Fibroblast of the conjunctiva (primary cell): Measurements from ENCODE around the gene GPR15.
"Not testable (repeated sequence)": the region's sequence is repeated elsewhere in the genome, so short reads cannot be mapped to it uniquely, and the experiment has no call there.

Experiments used
- DNase-seq: peaks from one replicate; pipeline ENCODE4 v3.0.0-alpha.2; 2010; ENCODE audit warnings: low read depth

GPR15 gene

GRCh38 chr3:98558100-98558827, 26.5 kb downstream of the GPR15 start:
- no peak for DNase-seq

DNA sequence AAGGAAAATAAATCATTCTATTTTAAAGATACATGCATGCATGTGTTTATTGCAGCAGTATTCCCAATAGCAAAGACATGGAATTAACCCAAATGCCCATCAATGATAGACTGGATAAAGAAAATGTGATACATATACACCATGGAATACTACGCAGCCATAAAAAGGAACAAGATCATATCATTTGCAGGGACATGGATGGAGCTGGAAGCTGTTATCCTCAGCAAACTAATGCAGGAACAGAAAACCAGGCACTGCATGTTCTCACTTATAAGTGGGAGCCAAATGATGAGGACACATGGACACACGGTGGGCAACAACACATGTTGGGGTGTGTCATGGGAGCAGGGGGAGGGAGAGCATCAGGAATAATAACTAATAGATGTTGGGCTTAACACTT, 28.0 kb downstream of the GPR15 start:
- not testable (repeated sequence) for DNase-seq

DNA sequence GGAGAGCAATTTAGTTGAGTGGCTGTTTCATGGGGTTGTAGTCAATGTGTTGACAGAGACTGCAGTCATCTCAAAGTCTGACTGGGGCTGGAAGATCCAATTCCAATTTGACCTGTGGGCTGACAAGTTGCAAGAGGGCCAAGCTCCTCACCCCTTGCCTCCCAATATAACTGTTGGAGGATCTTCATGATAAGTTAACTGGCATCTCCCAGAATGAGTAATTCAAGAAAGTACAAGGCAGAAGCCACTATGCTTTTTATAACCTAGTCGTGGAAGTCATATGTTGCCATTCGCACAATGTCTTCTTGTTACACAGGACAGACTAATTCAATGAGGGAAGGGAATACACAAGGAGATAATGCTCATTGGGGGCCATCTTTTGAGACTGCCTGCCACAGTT, 29.1 kb downstream of the GPR15 start:
- DNase-seq, result no peak

DNA sequence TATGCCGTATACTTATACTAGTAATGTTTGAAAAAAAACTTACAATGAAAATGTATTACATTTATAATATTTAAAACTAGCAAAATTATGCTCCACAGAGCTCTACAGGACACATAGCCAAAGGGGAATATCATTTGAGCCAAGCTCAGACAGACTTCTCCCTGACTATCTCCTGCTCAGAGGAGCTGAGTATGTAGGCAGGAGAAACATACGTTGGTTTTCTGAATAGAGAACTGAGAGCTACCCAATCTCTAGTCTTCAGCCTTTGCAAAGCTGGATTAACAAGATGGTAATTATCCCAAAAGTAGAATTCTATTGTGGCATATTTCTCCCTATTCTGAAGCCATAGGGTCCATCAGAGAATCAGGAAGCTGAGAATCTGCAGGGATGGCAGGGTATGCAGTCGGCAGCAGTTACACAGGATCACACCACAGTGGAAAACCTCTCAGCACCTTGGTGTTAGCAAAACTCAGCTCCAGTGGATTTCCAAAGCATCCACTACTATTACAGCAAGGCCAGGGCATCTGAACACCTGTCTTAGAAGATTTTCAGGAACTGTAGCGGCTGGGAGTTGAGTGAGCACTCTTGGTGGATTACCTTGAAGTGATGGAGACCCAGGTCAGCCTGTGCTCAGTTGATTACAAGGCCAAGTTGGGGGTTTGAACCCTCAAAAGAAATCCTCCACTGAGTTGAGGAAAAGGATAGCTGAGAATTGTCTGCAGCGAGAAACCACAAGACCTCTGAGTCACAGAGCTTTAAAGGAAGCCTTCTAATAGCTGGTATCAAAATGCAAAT, 30.1 kb downstream of the GPR15 start:
- no peak for DNase-seq

DNA sequence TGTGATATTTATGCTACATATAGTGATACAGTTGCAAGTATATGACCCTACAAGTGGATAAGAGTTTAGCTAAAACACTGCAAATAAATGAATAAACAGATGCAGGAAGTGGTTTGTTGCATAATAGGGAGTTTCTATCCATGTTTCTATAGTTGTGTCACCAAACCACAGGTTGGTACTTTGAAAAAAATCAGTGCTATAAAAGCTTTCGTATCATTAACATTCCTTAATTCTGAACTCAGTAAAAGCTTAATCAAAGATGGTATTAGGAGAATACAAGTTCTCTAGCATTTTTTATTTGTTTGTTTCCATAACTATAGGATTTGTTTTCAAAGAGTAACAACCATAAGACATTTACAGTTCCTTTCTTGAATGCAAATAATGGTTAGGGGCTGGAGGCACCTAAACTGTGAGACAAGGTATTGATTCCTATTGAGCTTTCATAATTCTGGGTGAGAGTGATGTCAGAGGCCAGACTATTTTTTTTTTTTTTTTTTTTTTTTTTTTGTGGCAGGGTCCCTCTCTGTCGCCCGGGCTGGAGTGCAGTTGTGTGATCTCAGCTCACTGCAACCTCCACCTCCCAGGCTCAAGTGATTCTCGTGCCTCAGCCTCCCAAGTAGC, 32.0 kb downstream of the GPR15 start:
- no peak for DNase-seq

DNA sequence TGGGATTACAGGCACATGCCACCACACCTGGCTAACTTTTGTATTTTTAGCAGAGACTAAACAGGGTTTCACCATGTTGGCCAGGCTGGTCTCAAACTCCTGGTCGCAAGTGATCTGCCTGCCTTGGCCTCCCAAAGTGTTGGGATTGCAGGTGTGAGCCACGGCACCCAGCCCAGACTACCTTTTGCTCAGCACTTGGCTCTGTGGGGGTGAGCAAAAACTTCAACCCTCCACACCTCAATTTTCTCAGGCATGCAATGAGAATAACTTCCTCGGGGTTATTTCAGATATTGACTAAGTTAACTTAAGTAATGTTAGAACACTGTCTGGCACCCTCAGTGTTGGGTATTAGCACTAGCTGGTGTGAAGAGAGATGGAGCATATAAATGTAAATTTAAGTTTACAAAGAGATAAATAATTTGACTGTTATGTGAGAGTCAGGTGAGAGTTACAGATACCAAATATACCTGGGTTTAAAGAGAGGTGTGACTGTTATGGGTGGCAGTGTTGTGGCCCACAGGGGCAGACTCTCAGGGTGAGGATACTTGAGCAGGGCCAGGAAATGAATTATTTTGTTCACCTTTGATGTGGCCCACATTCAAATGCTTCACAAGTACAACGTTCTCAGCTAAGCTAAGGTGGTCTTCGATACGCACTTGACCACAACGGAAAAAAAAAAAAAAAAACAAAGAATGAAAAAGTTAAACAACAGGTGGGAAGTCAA, 32.7 kb downstream of the GPR15 start:
- DNase-seq, result no peak

GRCh38 chr3:98565237-98565643, 33.5 kb downstream of the GPR15 start:
- no peak for DNase-seq

- no peak for DNase-seq
These were observed 34.1 kb downstream of the GPR15 start for GRCh38 chr3:98565843-98566242.

DNA sequence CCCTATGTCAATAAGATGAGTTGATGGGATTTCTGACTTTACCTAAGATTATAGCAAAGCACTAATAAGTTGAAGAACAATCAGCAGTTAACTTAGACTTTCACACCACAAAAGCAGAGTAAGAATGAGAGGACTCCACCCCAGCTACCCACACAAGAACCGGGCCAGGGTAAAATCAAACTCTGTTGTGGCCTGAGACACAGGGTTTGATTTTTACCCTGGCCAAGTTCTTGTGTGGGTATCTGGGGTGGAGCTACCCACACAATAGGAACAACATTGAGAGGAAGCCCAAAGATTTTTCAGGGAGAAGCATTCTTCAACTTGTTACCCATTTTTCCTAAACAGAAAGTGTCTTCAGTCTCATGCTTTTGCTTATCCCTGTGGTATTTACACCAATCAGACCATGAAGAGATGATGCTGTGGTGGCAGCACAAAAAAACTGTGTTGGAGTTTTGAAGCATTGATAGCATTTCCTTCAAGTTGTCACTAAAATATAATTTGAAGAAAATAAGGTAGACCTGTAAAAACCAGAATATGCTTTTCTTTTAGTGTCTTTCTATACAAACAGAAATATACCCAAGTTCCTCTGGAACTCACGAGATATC, 36.0 kb downstream of the GPR15 start:
- DNase-seq, result no peak

DNA sequence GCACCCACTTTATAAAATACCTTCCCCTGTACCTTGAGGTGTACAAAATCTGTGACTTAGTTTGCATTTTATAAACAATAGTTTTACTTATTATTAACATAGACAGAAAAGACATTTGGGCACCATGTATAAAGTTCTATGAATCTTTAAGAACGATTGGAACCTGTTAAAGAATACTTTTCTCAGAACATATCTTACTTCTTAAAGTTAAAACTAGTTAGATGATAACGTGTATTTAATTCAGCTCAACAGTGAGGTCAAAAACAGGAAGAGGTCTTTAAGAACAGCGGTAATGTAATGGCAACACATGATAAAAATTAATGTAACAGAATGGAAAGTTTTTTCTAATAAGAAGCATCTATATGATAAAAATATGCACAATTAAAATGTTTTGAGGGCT, 36.6 kb downstream of the GPR15 start:
- no peak for DNase-seq

- no peak for DNase-seq
These were observed 41.5 kb downstream of the GPR15 start for GRCh38 chr3:98573181-98573728.

GRCh38 chr3:98574132-98574531, 42.4 kb downstream of the GPR15 start:
- DNase-seq, result no peak

- DNase-seq, result no peak
These were observed 45.6 kb downstream of the GPR15 start for GRCh38 chr3:98577178-98577895.

DNA sequence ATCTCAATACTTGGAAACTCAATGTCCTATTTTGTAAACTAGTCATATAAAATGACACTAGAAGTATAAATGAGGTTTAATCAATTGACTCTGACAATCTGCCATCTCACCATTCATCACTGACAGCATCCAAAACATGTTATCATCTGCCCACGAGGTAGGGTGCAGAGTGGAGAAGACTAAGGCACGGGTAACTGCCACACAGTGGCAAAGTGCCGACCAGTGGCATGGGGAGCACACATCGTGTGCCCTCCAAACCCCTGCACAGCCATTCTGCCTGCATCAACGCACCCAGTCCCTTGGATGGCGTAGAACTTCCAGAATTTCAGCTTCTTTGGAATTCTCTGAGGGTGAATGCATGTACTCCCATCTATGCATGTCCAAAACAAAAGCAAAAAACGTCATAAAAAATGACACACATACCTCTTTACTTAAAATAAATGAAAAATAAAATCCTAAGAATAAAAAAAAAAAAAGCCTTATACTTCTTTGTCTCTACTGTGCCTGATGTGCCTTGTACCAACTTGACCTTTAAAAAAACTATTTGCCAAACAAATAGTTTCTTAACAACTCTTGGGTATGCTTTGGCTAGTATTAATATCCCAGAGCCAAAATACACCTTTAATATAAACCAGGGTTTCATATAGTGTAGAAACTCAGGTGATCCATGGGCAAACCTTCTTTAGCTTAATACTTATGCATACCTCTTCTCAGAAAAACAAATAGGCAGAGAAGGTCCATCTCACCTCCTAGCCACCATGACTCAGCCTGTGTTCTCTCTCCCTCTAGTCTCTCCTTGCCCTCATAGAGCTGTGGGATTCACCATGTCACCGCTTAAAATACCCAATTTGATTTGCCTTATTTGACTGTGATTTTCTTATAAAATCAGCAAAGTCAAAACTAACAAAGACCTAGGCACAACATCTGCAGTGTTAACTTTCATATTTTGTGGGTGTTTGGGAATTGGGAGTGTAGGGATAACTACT, 48.9 kb downstream of the GPR15 start:
- no peak for DNase-seq

DNA sequence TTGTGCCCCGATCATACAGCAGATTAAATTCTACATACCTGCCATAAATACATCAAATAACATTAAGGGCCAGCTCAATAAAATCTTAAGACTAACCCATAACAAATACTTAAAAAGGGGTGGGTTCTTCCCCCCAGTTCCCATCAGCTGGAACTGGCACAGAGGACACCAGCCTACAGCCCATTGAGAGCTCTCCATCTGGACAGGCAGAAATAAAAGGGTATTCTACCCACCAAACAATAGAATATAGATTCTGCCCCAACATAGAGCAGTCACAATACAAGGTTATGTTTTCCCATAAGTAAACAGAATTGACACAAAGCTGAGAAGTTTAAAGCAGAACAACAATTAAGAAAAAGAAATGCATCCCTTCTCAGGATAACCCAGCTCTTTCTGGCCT, 49.7 kb downstream of the GPR15 start:
- DNase-seq, result no peak

- no peak for DNase-seq
These were observed 50.3 kb downstream of the GPR15 start for GRCh38 chr3:98582042-98582441.

GRCh38 chr3:98583766-98584165, 52.0 kb downstream of the GPR15 start:
- DNase-seq, result no peak
